Measurements from ENCODE around the gene NCOA7.
"Not testable (repeated sequence)": the region's sequence is repeated elsewhere in the genome, so short reads cannot be mapped to it uniquely, and the experiment has no call there.

DNA sequence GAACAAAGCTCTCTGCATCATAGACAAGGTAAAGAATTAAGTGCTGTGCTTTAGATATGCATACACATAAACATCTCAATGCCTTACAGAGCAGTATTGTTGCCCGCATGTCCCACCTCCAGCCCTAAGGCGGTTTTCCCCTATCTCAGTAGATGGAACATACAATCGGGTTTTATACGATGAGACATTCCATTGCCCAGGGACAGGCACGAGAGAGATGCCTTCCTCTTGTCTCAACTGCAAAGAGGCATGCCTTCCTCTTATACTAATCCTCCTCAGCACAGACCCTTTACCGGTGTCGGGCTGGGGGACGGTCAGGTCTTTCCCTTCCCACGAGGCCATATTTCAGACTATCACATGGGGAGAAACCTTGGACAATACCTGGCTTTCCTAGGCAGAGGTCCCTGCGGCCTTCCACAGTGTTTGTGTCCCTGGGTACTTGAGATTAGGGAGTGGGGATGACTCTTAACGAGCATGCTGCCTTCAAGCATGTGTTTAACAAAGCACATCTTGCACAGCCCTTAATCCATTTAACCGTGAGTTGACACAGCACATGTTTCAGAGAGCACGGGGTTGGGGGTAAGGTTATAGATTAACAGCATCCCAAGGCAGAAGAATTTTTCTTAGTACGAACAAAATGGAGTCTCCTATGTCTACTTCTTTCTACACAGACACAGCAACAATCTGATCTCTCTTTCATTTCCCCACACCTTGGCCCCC is 14.5 kb upstream of the NCOA7 start:
- TF ChIP-seq SPI1 (IDR thresholded peaks at IDR 0.05; ENCODE audit: low read depth, low read length); POLR2AphosphoS5 (IDR thresholded peaks at IDR 0.05; ENCODE audit: low read depth, low read length); POLR2A (IDR thresholded peaks at IDR 0.05; ENCODE audit: low read depth, low read length); TAF1 (IDR thresholded peaks at IDR 0.05; ENCODE audit: low read depth, low read length); POU2F2 (IDR thresholded peaks at IDR 0.05; ENCODE audit: low read depth, low read length); PAX5 (IDR thresholded peaks at IDR 0.05; ENCODE audit: insufficient read depth, low read length, severe bottlenecking): not testable (repeated sequence)

All from GM12891 (cell line).